ENCODE results near the gene TNFAIP8L2. TPM values are rescaled to one million over a fixed set of nuclear protein-coding genes. Genes with fewer than 3 reads are reported as not detected.
A peak's percentile ranks its signal among the peaks of the same experiment; 100 is the strongest.

The TNFAIP8L2 gene
- total RNA-seq, 1 donor from 2014 or later = not detected

DNA sequence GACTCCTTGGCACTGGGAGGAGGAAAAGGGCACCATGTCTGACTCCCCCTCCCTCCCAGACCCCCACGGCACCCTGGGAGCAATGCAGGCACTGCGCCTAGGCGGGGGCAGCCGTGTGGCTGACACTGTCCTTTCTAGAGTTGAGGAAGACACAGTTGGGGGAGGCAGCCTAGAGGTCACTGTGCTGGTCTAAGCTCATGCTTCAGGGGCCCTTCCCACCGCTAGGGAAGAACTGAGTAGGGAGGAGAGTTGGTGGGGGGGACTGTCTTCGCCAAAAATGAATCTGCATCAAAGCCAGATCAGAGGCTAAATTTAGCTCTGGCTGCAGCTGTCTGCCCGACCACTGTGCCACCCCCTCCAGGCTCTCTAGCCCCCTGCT is 13.4 kb upstream of the TNFAIP8L2 start:
- peaks cover 3% of the 10 kb centered on the region for H3K27me3 Mint-ChIP-seq (ENCODE audit: low read depth)
- H3K4me3 Mint-ChIP-seq = peak overlapping the region; percentile 88
- no peak for DNase-seq (ENCODE audit: low read depth, low spot score)
- no peak for TF ChIP-seq CTCF (conservative IDR thresholded peaks at IDR 0.05)
- H3K27ac Mint-ChIP-seq (ENCODE audit: unreplicated experiment) = no peak overlapping the region
- H3K36me3 Mint-ChIP-seq (ENCODE audit: low read depth) = no peaks in the 10 kb centered on the region
- peaks cover 34% of the 10 kb centered on the region for H3K4me1 Mint-ChIP-seq
- H3K9me3 Mint-ChIP-seq = no peaks in the 10 kb centered on the region

DNA sequence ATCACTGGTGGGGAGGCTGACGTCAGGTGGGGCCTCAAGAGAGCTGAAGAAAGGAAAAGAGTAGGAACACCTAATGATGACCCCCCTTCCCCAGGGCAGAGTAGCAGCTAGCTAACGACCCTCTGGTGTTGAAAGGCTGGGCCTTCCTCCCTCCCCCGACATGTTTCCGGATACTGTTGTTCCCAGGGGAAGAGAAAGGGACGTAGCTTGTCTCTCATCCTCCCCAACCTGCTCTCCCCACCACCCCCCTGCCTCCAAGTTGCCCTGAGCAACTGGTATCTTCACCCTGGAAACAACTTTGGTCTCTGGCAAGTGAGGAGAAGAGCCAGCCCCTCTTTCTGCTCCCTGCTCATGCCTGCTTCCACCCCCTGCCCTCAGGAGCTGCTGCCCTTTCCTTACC is 12.5 kb upstream of the TNFAIP8L2 start:
- Mint-ChIP-seq H3K36me3 (ENCODE audit: low read depth) (no peaks in the 10 kb centered on the region), H3K4me1 (peaks cover 34% of the 10 kb centered on the region), H3K4me3 (peak overlapping the region; percentile 88), H3K27me3 (ENCODE audit: low read depth) (peaks cover 3% of the 10 kb centered on the region), H3K27ac (ENCODE audit: unreplicated experiment) (peak overlapping the region; percentile 75), H3K9me3 (no peaks in the 10 kb centered on the region)
- no peak for DNase-seq (ENCODE audit: low read depth, low spot score)
- no peak for TF ChIP-seq CTCF (conservative IDR thresholded peaks at IDR 0.05)

DNA sequence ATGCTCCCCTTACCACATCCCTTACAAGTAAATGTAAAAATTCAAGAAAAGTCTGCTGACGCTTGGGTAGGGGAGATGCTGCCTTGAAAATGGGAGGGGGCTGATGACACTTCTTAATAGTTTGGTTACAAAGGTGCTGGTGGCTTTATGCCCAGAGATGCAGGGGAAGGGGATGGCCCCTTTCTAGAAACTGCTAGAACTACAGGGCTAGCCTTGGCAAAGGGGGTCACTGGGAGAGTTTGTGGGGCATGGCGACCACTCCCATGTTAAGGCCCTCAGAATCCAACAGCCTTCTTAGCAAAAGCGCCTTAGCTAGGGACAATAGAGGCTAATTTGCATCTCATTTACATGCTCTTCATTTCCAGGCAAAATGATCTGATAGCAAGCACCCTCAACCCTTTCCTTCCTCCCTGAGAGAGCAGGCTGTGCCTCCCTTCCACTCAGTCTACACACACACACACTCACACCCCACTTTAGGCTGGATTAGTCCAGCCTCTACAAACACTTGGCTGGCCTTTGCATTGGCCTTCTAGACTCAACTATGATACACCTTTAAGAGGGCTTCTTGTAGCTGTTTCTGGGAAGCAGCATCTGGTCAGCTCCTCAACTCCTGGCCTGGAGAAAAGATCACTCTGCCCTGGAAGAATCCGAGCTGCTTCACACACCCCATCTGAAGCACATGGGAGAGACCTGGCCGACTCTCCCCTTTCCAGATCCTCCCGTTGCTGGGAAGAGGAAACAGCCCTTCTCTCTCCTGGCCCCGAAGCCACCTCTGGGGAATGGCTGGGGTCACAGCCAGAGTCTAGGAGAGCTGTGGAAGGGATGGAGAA is 11.8 kb upstream of the TNFAIP8L2 start:
- H3K9me3 Mint-ChIP-seq = no peaks in the 10 kb centered on the region
- TF ChIP-seq CTCF (conservative IDR thresholded peaks at IDR 0.05) = no peak
- peak overlapping the region; percentile 88 for H3K4me3 Mint-ChIP-seq
- peaks cover 3% of the 10 kb centered on the region for H3K27me3 Mint-ChIP-seq (ENCODE audit: low read depth)
- H3K27ac Mint-ChIP-seq (ENCODE audit: unreplicated experiment) = peak overlapping the region; percentile 51
- H3K36me3 Mint-ChIP-seq (ENCODE audit: low read depth) = no peaks in the 10 kb centered on the region
- peaks cover 34% of the 10 kb centered on the region for H3K4me1 Mint-ChIP-seq
- DNase-seq (ENCODE audit: low read depth, low spot score) = no peak

DNA sequence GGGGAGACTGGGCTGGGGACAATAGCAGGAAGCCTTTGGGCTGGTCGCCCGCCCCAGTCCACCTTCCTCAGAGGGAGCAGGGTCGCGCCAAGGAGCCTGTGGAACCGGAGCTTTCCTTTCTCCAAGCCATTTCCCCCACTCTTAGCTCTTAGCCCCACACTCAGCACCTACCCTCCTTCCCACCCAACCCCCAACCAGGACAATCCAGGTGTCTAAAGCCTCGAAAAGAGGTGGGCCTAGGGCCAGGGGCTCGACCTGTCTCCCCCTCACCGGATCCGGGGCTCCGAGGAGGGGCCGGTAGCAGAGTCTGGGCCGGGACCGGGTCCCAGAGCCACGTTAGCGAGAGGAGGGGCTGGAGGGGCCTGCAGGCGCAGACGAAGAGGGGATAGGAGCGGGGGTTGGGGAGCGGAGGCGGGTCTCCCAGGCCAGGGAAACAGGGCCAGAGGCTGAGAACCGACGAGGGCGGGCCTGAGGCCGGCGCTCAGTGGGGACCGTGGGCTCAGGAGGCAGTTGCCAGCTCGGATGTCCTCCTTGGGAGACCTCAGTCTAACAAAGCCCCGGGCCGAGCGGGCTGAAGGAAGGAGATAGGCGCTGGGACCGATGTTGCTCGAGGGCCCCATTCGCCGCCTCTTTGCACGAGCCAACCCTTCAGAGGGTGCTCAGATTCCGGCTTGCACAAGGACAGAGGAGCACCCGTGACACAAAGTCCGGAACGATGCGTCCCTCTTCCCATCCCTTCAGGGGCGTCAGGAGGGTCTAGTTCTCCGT is 11.0 kb upstream of the TNFAIP8L2 start:
- peak overlapping the region; percentile 88 for H3K4me3 Mint-ChIP-seq
- no peaks in the 10 kb centered on the region for H3K9me3 Mint-ChIP-seq
- H3K36me3 Mint-ChIP-seq (ENCODE audit: low read depth) = no peaks in the 10 kb centered on the region
- TF ChIP-seq CTCF (conservative IDR thresholded peaks at IDR 0.05) = no peak
- H3K27me3 Mint-ChIP-seq (ENCODE audit: low read depth) = peaks cover 3% of the 10 kb centered on the region
- peaks cover 34% of the 10 kb centered on the region for H3K4me1 Mint-ChIP-seq
- peak; percentile 30 for DNase-seq (ENCODE audit: low read depth, low spot score)
- H3K27ac Mint-ChIP-seq (ENCODE audit: unreplicated experiment) = no peak overlapping the region

GRCh38 chr1:151146072-151146411 is 10.4 kb upstream of the TNFAIP8L2 start:
- H3K4me1 Mint-ChIP-seq = peaks cover 37% of the 10 kb centered on the region
- no peak for DNase-seq (ENCODE audit: low read depth, low spot score)
- no peaks in the 10 kb centered on the region for H3K36me3 Mint-ChIP-seq (ENCODE audit: low read depth)
- no peaks in the 10 kb centered on the region for H3K9me3 Mint-ChIP-seq
- peak overlapping the region; percentile 88 for H3K4me3 Mint-ChIP-seq
- no peak for TF ChIP-seq CTCF (conservative IDR thresholded peaks at IDR 0.05)
- H3K27me3 Mint-ChIP-seq (ENCODE audit: low read depth) = peaks cover 3% of the 10 kb centered on the region
- H3K27ac Mint-ChIP-seq (ENCODE audit: unreplicated experiment) = no peak overlapping the region
